Glomerular visceral epithelial cell (primary cell): ENCODE data around the gene ASXL3.

Source experiments
- DNase-seq: peaks from one replicate; pipeline ENCODE4 v3.0.0-alpha.2; 2016; ENCODE audit errors: extremely low spot score

The ASXL3 gene

DNA sequence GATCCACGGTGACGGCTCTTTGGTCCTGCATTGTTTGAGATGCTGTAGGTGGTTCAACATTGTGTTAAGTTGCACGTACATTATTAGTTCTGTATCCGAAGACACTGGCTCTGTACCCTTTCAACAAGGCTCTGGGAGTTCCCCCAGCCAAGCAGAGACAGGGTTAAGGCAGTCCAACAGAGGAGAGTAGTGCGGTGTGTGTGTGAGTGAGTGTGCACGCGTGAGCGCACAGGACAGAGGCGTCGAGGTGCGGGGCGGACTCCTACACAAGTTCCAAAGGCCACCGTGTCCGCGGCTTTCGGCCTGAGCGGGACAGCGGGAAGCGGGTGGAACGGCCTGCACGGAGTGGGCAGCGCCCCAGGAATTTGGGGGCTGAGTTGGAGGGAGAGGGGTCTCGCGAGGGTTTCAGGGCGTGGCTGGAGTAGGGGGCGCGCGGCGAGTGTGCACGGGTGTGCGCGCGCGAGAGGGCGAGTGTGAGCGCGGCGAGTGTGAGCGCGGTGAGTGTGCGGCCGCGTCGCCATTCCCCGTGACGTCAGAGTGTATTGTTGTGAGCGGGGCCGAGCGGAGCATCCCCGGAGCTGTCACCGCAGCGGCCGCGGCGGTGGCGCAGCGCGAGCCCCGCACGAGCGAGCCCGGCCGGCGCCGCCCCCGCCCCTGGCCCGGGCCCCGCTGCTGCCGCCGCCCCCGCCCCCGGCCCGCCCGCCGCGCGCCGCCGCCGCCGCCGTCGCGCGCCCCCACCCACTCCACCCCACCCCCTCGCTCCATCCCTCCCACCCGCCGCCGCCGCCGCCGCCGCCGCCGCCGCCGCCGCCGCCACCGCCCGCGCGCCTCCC, at the start of gene ASXL3:
Gene ASXL3, plus strand, starts transcription at position 535 of the 833 bp plus-strand sequence. CDS start 413 bp downstream, outside the sequence.
- DNase-seq: no peak

DNA sequence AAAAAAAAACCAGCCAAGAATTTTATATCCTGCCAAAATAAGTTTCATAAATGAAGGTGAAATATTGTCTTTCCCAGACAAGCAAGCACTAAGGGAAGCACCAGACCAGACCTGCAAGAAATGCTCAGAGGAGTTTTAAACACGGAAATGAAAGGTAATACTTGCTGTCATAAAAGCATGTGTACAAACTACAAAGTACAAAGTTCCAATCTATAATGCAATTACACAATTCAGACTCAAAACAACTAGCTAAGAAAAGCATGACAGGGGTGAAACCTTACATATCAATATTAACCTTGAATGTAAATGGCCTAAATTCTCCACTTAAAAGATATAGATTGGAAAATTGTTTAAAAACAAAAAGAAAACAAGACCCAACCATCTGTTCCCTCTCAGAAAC, 45.0 kb upstream of the ASXL3 start:
- DNase-seq: no peak

DNA sequence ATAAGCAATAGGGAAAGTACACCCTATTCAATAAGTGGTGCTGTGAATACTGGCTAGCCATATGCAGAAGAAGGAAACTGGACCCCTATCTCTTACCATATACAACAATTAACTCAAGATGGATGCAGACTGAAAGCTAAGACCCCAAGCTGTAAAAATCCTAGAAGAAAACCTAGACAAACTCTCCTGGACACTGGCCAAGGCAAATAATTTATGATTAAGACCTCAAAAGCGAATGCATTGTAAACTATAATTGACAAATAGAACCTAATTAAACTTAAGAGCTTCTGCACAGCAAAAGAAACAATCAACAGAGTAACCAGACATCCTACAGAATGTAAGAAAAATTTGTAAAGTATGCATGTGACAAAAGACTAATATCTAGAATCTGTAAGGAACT, 41.1 kb upstream of the ASXL3 start:
- DNase-seq: no peak

DNA sequence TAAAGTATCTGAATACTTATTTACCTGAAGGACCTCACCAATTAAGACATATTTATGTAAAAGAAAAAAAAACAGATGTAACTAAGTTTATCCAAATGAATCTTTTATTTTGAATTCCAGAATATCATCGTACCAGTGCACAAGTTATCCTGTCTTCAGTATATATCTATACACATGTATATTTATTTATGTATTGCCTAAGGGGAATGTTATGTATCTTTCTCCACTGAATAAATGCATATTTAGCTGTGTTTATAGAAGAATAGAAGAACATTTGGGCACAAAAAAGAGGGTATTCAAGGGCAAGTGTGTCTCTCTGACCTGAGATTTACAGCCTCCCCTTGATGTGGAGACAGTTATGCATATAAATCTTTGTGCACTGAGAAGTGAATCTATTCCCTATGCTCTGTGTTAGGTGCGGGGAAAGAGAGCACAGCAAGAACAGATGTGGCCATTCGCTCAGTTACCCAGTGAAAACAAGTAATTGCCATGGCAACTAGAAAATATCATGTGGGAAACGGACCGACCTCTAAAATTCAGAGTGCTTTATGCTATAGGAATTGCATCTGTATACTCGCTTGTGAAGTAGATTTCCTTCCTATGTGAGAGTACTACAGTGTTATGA, 39.5 kb upstream of the ASXL3 start:
- DNase-seq: no peak

DNA sequence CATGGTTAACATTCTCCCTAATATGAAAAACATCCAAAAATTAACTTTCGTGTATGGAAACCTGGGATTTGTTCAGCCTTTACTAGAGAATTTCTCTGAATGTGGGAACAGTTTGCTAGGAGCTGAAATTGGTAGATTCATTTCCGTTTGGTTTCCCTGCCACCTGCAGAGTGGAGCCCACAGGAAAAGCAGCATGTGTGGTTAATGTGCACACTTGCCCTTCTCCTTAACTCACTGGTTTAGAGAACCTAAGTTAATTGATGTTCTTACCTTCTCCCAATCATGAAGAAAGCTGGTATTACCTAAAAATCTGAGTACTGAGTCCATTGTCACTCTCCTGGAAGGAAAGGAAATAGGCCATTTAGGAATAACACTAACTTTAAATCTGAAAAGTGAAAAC, 37.6 kb upstream of the ASXL3 start:
- no peak for DNase-seq

DNA sequence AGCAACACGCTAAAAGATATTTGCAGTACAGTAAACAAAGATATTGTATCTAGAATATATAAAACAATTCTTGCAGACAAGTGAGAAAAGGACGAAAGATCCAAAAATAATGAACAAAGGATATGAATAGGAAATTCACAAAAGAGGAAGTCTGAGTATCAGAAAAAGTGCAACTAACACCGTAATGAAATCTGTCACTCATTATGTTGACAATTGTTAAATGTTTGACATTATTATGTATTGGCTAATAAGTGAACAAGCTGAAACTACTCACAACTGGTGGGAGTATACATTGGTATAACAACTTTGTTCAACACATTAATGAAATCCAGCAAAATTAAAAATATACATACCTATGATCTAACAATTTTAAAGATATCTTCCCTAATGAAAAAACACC, 36.7 kb upstream of the ASXL3 start:
- no peak for DNase-seq

DNA sequence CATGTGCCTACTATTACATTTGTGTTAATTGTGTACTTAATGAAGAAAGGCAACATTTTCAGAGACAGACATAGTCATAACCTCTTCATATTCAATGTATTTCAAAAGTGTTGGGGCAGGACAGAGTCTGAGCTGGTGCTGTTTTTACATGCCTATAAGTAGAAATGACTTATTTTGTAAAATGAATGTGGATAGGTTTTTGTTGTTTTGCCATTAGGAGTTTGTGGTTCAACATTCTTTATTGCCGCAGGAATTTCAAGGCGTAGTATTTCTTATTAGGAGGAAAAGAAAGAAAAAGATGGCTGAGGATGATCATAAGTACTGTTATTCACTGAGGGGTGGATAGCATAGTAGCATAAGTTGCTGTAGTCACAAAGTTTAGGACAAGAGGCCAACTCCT, 21.2 kb upstream of the ASXL3 start:
- DNase-seq: no peak

DNA sequence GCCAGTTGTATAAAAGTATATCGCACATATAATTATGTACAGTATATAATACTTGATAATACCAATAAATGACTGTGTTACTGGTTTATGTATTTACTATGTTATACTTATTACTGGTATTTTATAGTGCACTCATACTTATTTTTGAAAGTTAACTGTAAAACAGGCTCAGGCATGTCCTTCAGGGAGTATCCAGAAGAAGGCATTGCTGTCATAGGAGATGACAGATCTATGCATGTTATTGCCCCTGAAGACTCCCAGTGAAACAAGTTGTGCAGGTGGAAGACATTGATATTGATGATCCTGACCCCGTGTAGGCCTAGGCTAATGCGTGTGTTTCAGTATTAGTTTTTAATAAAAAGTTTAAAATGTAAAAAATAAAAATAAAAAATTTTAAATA, 20.3 kb upstream of the ASXL3 start:
- no peak for DNase-seq

DNA sequence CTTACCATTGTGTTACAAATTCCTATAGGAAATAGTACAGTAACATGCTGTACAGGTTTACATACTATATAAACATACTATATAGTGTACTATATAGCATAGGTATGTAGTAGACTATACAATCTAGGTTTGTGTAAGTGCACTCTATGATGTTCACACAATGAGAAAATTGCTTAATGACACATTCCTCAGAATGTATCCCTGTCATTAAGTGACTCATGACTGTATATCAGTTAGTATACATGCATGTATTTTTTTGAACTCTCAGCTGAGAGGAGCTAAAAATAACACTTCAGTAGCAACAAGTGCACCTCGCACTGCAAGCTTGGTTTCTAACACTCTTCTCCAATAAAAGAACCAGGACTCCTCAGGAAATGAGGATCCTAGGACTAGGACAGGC, 19.5 kb upstream of the ASXL3 start:
- no peak for DNase-seq

DNA sequence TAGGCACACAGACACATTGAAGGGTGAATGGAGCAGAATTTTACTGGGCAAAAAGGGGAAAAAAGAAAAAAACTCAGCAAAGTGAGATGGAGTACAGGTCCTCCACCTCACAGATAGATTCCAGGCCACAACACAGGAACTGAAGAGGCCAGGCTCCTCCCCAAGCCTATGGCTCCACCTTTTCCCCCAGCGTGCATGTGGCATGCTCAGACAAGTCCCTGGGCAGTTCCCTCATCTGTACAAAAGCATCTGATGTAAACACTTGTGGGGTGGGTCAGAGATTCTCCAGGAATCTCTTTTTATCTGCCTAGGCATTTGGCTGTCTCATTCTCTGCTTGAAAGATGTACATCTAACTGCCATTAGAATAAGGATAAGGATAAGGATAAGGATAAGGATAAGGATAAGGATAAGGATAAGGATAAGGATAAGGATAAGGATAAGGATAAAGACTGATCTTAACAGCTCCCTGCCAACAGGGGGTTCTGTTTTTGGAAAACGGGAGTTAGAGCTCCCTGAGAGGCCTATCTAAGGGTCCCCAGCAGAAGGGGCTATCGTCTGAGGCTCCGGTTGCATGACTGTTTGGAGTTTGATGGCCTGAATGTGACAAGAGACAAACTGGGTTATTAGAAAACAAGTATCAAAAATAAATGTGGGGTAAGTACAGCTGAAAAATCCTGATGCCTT, 17.2 kb upstream of the ASXL3 start:
- peak; percentile 15 for DNase-seq

DNA sequence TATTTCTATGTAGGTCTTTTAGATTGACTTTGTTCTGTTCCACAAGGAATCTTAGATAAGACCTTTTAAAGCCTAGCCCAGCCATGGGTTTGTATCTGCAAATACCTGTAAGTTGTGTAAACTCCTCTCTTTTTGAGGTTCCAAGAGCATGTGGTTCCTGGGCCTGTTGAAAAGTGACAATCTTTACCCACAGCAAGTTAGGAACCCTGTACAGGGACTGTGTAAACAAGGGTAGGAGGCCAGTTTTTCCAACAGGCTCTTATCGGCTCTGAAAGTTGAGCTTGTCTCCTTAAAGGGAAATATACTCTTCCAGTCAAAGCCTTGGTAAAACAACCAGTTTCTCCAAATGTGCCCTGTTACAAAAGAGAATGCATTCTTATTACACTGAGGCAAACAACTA, 15.3 kb upstream of the ASXL3 start:
- no peak for DNase-seq

DNA sequence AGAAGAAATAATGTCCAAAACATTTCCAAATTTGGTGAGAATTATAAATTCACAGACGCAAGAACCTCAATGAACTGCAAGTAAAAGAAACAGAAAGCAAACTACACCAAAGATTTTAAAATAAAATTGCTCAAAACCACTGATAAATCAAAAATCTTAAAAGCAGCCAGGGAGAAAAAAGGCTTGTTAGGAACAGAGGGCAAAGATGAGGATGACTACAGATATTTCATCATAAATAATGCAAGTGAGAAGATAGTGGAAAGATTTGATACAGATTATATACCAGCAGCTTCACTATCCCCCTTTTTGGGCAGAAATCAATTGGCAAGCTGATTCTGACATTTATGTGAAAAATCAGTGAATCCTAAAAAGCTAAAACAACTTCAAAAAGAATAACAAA, 10.3 kb upstream of the ASXL3 start:
- no peak for DNase-seq

DNA sequence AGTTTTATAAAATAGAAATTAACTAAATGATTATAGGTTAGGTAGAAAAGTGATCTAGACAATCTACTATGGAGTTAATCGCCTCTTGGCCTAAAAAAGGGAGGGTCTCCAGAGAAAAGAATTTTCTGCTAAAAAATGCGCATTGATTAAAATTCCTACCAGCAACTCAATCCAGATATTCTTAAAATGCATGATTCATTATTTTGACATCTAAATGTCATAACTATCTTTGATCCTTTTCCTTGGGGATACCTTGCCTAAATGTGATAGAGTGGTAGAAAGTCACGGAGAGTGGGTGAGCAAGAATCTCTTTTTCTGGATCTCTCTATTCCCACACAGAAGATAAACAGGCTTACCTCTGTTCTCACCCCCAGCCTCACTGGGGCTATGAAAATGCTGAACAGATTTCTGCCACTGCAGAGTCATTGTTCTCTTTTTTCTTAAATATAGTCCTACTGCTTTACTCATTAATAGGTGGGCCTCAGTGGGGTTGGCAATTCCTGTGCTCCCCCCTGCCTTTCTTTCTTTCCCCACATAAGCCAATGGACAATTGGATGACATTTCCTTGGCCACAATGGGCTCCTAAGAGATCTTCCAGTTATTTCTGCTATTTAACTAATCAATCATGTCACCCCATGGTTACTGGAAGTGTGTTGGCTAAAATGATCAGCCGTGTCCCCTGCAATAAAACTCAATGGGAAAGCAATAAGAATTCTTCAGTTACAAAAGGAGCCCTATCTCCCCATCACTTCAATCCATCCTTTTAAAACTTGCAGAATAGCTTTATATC, 5.8 kb upstream of the ASXL3 start:
- DNase-seq: no peak

DNA sequence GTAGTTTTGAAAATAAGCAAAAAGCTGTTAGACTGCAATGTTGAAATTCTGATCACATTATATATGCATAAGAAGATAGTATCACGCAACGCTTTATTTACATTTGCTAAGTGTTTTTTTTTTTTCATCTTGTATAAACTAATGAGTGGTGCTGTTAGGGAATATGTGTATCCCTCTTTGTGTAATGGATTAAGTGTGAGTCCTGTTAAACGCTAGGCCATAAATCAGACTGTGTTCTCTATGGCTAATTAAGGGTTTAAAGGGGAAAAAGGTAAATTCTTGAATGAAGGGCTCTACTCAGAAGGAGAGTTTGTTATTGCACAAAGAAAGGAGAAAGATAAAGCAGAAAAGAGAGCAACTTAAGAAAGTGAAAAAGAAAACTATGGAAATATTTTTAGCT, 4.8 kb upstream of the ASXL3 start:
- no peak for DNase-seq

DNA sequence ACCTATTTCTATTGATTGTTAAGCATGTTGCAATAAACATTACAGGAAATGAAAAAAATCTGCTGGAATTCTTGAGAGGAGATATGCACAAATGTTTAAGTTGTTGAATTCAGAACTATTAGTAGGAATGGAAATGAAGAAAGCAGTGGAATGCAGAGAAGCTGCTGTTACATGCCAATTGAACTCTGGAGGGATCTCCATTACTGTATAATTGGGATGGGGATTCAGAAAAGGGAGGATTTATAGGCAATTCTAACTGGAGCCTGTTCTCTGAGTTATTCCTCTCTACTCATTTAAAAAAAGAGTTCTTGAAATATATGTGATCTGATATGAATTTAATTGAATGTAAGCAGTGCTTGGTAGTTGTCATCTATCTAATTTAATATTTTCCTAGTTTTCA, 2.6 kb upstream of the ASXL3 start:
- DNase-seq: no peak

DNA sequence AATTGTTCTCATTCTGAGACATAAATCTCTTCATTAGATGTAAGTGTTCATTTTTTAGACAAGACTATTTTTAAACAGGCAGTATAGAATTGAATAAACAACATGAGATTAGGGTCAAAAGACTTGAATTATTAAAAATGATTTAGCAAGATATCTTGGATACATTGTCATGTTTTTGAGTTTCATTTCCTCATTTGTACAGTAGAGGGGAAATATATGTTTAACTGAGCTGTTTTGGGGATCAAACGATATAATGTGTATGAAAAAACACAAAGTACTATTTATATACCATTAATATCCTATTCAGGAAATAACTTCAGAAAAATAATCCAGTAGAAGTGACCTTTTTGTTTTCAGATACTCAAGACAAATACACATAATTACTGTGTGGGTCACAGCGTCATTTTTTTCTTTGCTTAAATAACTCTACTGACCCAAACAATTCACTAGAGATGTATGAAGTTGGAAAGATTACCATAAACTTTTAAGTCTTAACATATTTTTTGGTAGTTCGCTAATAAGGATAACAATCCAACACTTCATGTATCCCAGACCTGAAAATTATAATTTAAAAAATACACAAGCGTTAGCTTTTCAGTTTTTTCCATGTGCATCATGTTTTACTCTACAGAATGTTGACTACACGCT, 896 bp upstream of the ASXL3 start:
- no peak for DNase-seq

DNA sequence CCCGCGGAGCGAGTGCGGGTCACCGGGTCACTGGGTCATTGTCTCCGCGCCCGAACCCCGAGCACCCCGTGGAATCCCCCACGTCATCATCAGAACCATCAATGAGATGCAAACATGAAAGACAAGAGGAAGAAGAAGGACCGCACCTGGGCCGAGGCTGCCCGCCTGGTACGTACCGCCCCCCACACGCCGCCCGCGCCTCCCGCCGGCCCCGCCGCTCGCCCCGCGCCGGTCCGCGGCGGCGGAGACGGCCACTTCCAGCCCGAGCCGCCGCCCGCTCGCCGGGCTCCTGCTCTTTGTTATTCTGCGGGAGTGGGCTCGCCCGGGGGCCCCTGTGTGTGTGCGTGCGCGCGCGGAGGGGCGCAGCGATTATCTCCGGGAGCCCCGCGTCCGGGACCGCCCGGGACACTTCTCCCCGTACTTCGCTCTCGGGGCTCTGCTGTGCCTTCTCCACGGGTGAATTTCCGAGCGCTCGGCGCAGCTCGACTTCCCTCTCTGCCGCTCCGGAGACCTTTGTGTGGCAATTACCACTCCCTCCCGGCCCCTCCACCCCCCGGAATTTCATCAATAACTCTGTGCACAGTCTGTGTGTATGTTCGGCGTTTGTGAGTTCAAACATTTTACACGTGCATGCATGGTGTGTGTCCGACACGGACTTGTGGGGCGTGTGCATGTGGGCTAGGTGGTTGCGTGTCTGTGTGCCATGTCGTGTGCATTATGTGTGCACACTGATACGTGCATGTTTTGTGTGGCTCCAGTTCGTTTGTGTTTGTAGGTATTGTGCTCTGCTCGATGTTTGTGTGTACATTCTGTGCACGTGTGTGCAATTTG, 714 bp downstream of the ASXL3 start:
- DNase-seq: no peak

DNA sequence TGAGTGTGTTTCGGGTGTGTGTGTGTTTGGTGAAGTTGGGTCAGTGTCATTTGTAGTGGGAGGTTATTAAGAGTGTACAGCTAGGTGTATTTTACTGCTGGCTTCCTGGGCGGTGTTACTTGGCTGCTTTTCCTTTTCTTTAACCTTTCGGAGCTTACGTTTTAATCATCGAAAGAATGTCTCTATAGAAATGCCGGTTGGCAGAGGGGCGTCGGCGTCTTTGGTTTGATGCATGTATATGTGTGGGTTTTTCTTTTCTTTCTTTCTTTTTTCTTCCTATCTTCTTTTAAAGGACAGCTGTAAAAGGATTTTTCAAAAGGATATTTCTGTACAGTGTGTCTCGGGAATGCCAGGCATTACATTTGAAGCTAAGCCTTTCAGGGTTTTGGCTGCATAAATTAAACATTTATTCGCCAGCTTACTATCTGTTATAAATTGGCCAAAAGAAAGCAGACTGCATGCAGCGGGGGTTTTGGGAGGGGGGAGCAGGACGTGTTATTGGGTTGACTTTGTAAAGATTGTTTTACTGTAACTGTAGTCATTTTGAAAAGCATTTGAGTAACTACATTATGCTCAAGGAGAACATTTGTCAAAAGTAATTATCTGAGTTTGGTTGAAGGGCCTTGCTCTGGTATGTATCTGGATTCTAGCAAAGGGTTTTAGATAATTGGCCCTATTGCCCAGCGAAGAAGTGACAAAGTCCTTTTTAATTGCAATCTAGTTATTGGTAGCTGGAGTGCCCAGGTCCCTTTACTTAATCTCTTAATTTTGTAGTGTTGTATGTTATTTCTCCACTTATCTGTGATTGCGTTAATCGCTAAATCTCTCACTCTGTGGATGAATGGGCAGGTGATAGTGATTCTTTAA, 1.6 kb downstream of the ASXL3 start:
- DNase-seq: no peak

DNA sequence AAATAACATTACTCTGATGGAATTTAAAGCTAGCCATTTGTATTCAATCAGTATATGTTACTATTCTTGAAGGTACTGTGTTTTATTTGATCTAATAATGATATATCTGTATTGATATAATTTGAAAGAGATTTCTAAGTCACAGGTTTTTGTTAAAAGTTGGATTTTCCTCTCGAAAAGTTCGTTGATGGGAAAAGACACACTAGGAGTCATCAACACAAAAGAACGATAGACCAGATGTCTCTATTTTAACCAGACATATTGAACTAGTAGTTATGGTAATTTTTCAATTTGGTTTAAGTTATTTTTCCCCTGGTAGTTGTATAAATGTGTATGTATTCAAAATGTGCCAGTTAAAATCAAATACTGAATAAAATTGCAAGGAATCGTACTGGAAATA, 2.5 kb downstream of the ASXL3 start:
- DNase-seq: no peak

DNA sequence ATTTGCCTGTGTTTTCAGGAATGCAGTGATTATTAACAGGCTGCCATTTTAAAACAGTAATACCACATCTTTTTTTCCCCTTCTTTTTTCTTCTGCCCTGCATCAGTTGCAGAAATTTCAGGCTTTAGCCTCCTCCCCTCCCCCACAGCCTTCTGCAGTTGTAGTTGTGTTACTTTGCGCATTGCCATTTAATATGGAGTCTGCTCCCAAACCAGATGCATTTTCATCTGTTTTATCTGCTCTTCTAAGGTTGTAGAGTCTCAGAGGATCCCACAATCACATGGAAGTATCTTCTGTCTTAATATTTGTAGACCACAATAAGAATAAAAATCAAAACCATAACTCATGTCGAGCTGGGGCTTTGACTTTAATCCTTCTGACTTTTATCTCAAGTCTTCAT, 3.8 kb downstream of the ASXL3 start:
- DNase-seq: no peak
